Fibroblast of lung (primary cell): Measurements from ENCODE around the gene PPM1H. TPM values are rescaled to one million over a fixed set of nuclear protein-coding genes. Genes with fewer than 3 reads are reported as not detected.

ENCODE experiments used
- DNase-seq, 2 donors: peaks; one replicate each; pipeline versions ENCODE4 v3.0.0 to v3.0.0-alpha.2; 2010; ENCODE audit warnings: low read depth in 2 of 2
- H2AFZ ChIP-seq: 2 replicates; pipeline ENCODE4 v1.5.1; 2012; ENCODE audit warnings: low read length, control low read depth, inconsistent platforms
- H3K27ac ChIP-seq: 2 replicates; pipeline ENCODE4 v1.5.1; 2011; ENCODE audit warnings: low read length, control low read depth; ENCODE audit not compliant: insufficient read depth
- H3K27me3 ChIP-seq: 2 replicates; pipeline ENCODE4 v1.5.1; 2011; ENCODE audit warnings: mild to moderate bottlenecking, low read length; ENCODE audit not compliant: control insufficient read depth, insufficient read depth
- H3K36me3 ChIP-seq: 2 replicates; pipeline ENCODE4 v1.5.1; 2011; ENCODE audit warnings: low read length; ENCODE audit not compliant: control insufficient read depth, insufficient read depth
- H3K4me1 ChIP-seq: 2 replicates; pipeline ENCODE4 v1.5.1; 2011; ENCODE audit warnings: low read length; ENCODE audit not compliant: control insufficient read depth, insufficient read depth; ENCODE audit errors: extremely low read depth
- H3K4me2 ChIP-seq: 2 replicates; pipeline ENCODE4 v1.5.1; 2011; ENCODE audit warnings: low read length, control low read depth; ENCODE audit not compliant: insufficient read depth; ENCODE audit errors: extremely low read depth
- H3K4me3 ChIP-seq, 4 experiments: fragments of 200-600 bp in 1 of 4; sonication (generic) in 1 of 4; replicated peaks in 1 of 4; 2 replicates each; pipeline ENCODE4 v1.5.1; 2011 to 2016; ENCODE audit warnings: low read length in 4 of 4, low read depth in 3 of 4, mild to moderate bottlenecking in 3 of 4, control low read depth in 2 of 4, inconsistent platforms in 1 of 4, mixed read lengths in 1 of 4; ENCODE audit not compliant: insufficient read depth in 1 of 4; ENCODE audit errors: control extremely low read depth in 1 of 4
- H3K79me2 ChIP-seq: 2 replicates; pipeline ENCODE4 v1.5.1; 2012; ENCODE audit warnings: mild to moderate bottlenecking, low read length, inconsistent platforms; ENCODE audit not compliant: control insufficient read depth, insufficient read depth
- H3K9ac ChIP-seq: 2 replicates; pipeline ENCODE4 v1.5.1; 2011; ENCODE audit warnings: mild to moderate bottlenecking, low read length, control low read depth; ENCODE audit not compliant: insufficient read depth
- H3K9me3 ChIP-seq: 2 replicates; pipeline ENCODE4 v1.5.1; 2012; ENCODE audit warnings: low read depth, low read length; ENCODE audit not compliant: control insufficient read depth, insufficient read depth
- H4K20me1 ChIP-seq: 2 replicates; pipeline ENCODE4 v1.5.1; 2011; ENCODE audit warnings: low read length; ENCODE audit not compliant: control insufficient read depth, insufficient read depth; ENCODE audit errors: extremely low read depth
- CTCF ChIP-seq, 2 donors: IDR thresholded peaks in 1 of 2; conservative IDR thresholded peaks in 1 of 2; 1 replicate in 1 of 2; 2 replicates in 1 of 2; pipeline ENCODE4 v1.5.1; 2011 to 2012; ENCODE audit warnings: low read length in 2 of 2, control low read depth in 1 of 2, inconsistent platforms in 1 of 2, low read depth in 1 of 2, mild to moderate bottlenecking in 1 of 2
- EZH2 ChIP-seq: IDR thresholded peaks from 2 replicates; pipeline ENCODE4 v1.5.1; 2012; ENCODE audit warnings: low read length, control low read depth, mild to moderate bottlenecking; ENCODE audit errors: missing control alignments
- polyA plus RNA-seq, 2 donors: library from polyadenylated mRNA; depleted of rRNA in 1 of 2; stranded (reverse) in 1 of 2; unstranded in 1 of 2; fragments of >200 nt; gene quantifications; 2 replicates each; pipeline ENCODE4 v1.2.1, GENCODE V29; 2011 to 2012; ENCODE audit warnings: missing spikeins in 1 of 2
- total RNA-seq: library from RNA; depleted of rRNA; stranded (reverse); fragments of >200 nt; gene quantifications from 2 replicates; pipeline ENCODE4 v1.2.1, GENCODE V29; 2014

PPM1H gene
- total and polyA plus RNA-seq, 2 donors (not counting 1 experiment from before 2014, with no cell fraction given): 0.57 to 3.1 TPM

GRCh38 chr12:62957233-62957953 lies 22.4 kb upstream of the PPM1H start:
- no peak overlapping the region for H3K27ac ChIP-seq
- H3K9ac ChIP-seq: no peak overlapping the region
- H3K27me3 ChIP-seq: no peaks in the 10 kb centered on the region
- no peaks in the 10 kb centered on the region for H3K4me1 ChIP-seq
- H3K36me3 ChIP-seq: no peaks in the 10 kb centered on the region
- H4K20me1 ChIP-seq: no peaks in the 10 kb centered on the region
- TF ChIP-seq CTCF (conservative IDR thresholded peaks at IDR 0.05 in 1 of 2, IDR thresholded peaks at IDR 0.05 in 1 of 2; ENCODE audit: low read depth in 1 of 2, low read length in 2 of 2): no peak
- no peak for TF ChIP-seq EZH2
- H3K4me3 ChIP-seq: no peak overlapping the region
- no peaks in the 10 kb centered on the region for H3K79me2 ChIP-seq
- no peak overlapping the region for H3K4me2 ChIP-seq
- DNase-seq: peak in 1 of 2 donors; percentile 37
- H2AFZ ChIP-seq: no peak overlapping the region
- H3K9me3 ChIP-seq: no peaks in the 10 kb centered on the region

- DNase-seq: no peak
- H3K4me3 ChIP-seq: no peak overlapping the region
- H3K9me3 ChIP-seq: no peaks in the 10 kb centered on the region
- no peak overlapping the region for H3K4me2 ChIP-seq
- H3K27ac ChIP-seq: no peak overlapping the region
- no peak overlapping the region for H2AFZ ChIP-seq
- H3K79me2 ChIP-seq: no peaks in the 10 kb centered on the region
- no peaks in the 10 kb centered on the region for H3K36me3 ChIP-seq
- no peak overlapping the region for H3K9ac ChIP-seq
- no peaks in the 10 kb centered on the region for H3K4me1 ChIP-seq
- H3K27me3 ChIP-seq: no peaks in the 10 kb centered on the region
- no peaks in the 10 kb centered on the region for H4K20me1 ChIP-seq
- TF ChIP-seq CTCF (conservative IDR thresholded peaks at IDR 0.05 in 1 of 2, IDR thresholded peaks at IDR 0.05 in 1 of 2; ENCODE audit: low read depth in 1 of 2, low read length in 2 of 2) (no peak), EZH2 (no peak)
Measured at GRCh38 chr12:62955678-62956077, 20.7 kb upstream of the PPM1H start.

- H3K4me3 ChIP-seq: no peak overlapping the region
Measured at GRCh38 chr12:62950317-62950716, 15.4 kb upstream of the PPM1H start.

More at GRCh38 chr12:62950317-62950716, 15.4 kb upstream of the PPM1H start:
- no peak for DNase-seq
- H3K4me2 ChIP-seq: no peak overlapping the region
- no peaks in the 10 kb centered on the region for H3K36me3 ChIP-seq
- H3K4me1 ChIP-seq: no peaks in the 10 kb centered on the region
- H4K20me1 ChIP-seq: no peaks in the 10 kb centered on the region
- H2AFZ ChIP-seq: no peak overlapping the region
- no peak overlapping the region for H3K27ac ChIP-seq
- TF ChIP-seq EZH2 (no peak), CTCF (conservative IDR thresholded peaks at IDR 0.05 in 1 of 2, IDR thresholded peaks at IDR 0.05 in 1 of 2; ENCODE audit: low read depth in 1 of 2, low read length in 2 of 2) (no peak)
- H3K9me3 ChIP-seq: no peaks in the 10 kb centered on the region
- no peak overlapping the region for H3K9ac ChIP-seq
- no peaks in the 10 kb centered on the region for H3K79me2 ChIP-seq
- no peaks in the 10 kb centered on the region for H3K27me3 ChIP-seq
